ENCODE data around the gene CDYL2. TPM values are rescaled to one million over a fixed set of nuclear protein-coding genes. Genes with fewer than 3 reads are reported as not detected.

CDYL2 gene
- total RNA-seq, 1 experiment from 2014 or later, result 7.6 TPM

DNA sequence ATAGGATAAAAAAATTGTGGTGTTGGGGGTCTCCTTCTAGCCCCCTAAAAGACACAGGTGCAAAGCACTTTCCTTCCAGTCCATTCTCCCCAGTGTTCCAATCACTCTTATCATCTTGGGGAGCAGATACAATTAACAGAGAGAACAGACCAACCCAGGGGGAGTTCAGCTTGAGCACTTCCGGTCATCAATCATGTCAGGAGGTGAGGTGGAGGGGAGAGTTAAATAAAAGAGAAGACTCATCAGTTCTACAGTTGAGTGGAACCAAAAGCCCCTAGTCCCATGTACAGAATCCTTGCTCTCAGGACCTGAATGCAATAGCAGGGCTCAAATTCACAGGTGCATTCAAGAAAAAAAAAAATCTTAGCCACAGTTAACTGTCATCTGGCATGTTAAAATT lies 141.3 kb downstream of the CDYL2 start:
- ChIA-PET POLR2A (ENCODE audit: unreplicated experiment) (no interaction called here), CTCF (no interaction called here)
- intact Hi-C loops (cut with micrococcal nuclease), result no loop called here
- Histone ChIP-seq H3K4me2 (ENCODE audit: low read length) (no peak overlapping the region), H3K79me2 (ENCODE audit: low read length) (no peaks in the 10 kb centered on the region), H3F3A (ENCODE audit: low read length, unreplicated experiment) (no peaks in the 10 kb centered on the region), H4K20me1 (ENCODE audit: low read length) (no peaks in the 10 kb centered on the region), H3K9me3 (ENCODE audit: low read length) (no peaks in the 10 kb centered on the region), H3K27me3 (ENCODE audit: low read length) (no peaks in the 10 kb centered on the region), H3K4me1 (ENCODE audit: insufficient read depth, low read length) (peaks cover 6% of the 10 kb centered on the region; the same call in 1 of the 2 replicates), H3K27ac (ENCODE audit: low read length) (no peak overlapping the region), H3K36me3 (ENCODE audit: low read depth, low read length) (no peaks in the 10 kb centered on the region), H3K9ac (ENCODE audit: low read length) (no peak overlapping the region), H3K4me3 (ENCODE audit: low read length) (no peak overlapping the region), H2AFZ (ENCODE audit: low read length) (no peak overlapping the region), H3K9me2 (replicated peaks; ENCODE audit: low read length) (no peaks in the 10 kb centered on the region)
- DNase-seq (no peak), ATAC-seq (no peak)
- no TSS peak for BruUV-seq (replicated peaks)
- TF ChIP-seq EZH2phosphoT487 (IDR thresholded peaks at IDR 0.05; ENCODE audit: borderline replicate concordance, low read length) (no peak), EZH2 (IDR thresholded peaks at IDR 0.05; ENCODE audit: low read length, unreplicated experiment) (no peak)
- TF ChIP-seq, protein P1, sequence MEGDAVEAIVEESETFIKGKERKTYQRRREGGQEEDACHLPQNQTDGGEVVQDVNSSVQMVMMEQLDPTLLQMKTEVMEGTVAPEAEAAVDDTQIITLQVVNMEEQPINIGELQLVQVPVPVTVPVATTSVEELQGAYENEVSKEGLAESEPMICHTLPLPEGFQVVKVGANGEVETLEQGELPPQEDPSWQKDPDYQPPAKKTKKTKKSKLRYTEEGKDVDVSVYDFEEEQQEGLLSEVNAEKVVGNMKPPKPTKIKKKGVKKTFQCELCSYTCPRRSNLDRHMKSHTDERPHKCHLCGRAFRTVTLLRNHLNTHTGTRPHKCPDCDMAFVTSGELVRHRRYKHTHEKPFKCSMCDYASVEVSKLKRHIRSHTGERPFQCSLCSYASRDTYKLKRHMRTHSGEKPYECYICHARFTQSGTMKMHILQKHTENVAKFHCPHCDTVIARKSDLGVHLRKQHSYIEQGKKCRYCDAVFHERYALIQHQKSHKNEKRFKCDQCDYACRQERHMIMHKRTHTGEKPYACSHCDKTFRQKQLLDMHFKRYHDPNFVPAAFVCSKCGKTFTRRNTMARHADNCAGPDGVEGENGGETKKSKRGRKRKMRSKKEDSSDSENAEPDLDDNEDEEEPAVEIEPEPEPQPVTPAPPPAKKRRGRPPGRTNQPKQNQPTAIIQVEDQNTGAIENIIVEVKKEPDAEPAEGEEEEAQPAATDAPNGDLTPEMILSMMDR (conservative IDR thresholded peaks at IDR 0.05; ENCODE audit: low read depth, low read length), result no peak

DNA sequence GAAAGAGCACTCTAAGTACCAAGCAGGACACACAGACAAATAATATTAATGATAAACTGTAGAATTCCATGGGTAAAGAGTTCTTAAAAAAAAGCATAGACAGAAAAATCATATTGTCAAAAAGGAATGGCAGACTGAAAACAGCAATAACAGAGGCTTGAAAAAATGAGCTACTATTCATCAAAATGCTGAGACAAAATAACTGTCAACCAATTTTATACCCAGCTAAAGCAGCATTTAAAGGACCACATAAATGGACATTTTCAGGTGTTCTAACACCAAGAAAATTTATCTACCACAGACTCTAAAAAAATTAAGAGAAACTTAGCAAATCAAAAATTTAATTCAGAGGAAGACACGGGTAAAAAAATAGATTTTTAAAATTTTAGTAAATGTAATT lies 144.5 kb downstream of the CDYL2 start:
- POLR2A ChIA-PET (ENCODE audit: unreplicated experiment), result no interaction called here
- H4K20me1 ChIP-seq (ENCODE audit: low read length), result no peaks in the 10 kb centered on the region
- intact Hi-C loops (cut with micrococcal nuclease), result no loop called here
- no peaks in the 10 kb centered on the region for H3K79me2 ChIP-seq (ENCODE audit: low read length)
- DNase-seq (no peak), ATAC-seq (no peak)
- H3F3A ChIP-seq (ENCODE audit: low read length, unreplicated experiment), result no peaks in the 10 kb centered on the region
- H3K27me3 ChIP-seq (ENCODE audit: low read length), result no peaks in the 10 kb centered on the region
- no peak overlapping the region for H3K27ac ChIP-seq (ENCODE audit: low read length)
- H3K4me3 ChIP-seq (ENCODE audit: low read length), result no peak overlapping the region
- TF ChIP-seq EZH2 (IDR thresholded peaks at IDR 0.05; ENCODE audit: low read length, unreplicated experiment), result no peak
- no peaks in the 10 kb centered on the region for H3K9me2 ChIP-seq (replicated peaks; ENCODE audit: low read length)
- BruUV-seq (replicated peaks), result no TSS peak
- peaks cover 3% of the 10 kb centered on the region; the same call in 1 of the 2 replicates for H3K4me1 ChIP-seq (ENCODE audit: insufficient read depth, low read length)
- CTCF ChIA-PET, result no interaction called here
- no peaks in the 10 kb centered on the region for H3K36me3 ChIP-seq (ENCODE audit: low read depth, low read length)
- no peak overlapping the region for H3K9ac ChIP-seq (ENCODE audit: low read length)
- H3K9me3 ChIP-seq (ENCODE audit: low read length), result no peaks in the 10 kb centered on the region
- H3K4me2 ChIP-seq (ENCODE audit: low read length), result no peak overlapping the region
- H2AFZ ChIP-seq (ENCODE audit: low read length), result no peak overlapping the region

DNA sequence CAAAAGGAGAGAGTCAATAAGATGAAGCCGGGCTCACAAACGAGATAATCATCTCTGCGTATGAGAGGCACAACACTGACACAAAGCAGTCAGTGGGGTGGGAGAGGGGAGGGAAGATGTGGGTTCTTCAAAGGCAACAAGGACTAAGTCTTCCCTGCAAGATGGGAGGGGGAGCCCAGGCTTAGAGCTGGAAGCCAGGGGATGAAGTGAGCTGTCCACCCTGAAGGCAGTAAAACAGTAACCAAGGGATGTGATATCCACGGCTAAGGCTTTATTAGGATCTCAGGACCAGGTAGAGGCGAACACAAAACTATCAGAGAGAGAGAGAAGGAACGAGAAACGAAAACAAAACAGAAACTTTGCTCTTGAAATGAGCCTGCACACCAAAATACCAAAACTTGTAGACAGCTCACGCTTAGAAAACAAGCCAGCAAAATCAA lies 147.7 kb downstream of the CDYL2 start:
- no peaks in the 10 kb centered on the region for H3K27me3 ChIP-seq (ENCODE audit: low read length)
- ATAC-seq (no peak), DNase-seq (no peak)
- POLR2A ChIA-PET (ENCODE audit: unreplicated experiment), result no interaction called here
- H3K36me3 ChIP-seq (ENCODE audit: low read depth, low read length), result no peaks in the 10 kb centered on the region
- no peak overlapping the region for H2AFZ ChIP-seq (ENCODE audit: low read length)
- CTCF ChIA-PET, result no interaction called here
- no peaks in the 10 kb centered on the region for H3K9me2 ChIP-seq (replicated peaks; ENCODE audit: low read length)
- H3K27ac ChIP-seq (ENCODE audit: low read length), result no peak overlapping the region
- intact Hi-C loops (cut with micrococcal nuclease), result no loop called here
- no peak overlapping the region for H3K4me3 ChIP-seq (ENCODE audit: low read length)
- no peaks in the 10 kb centered on the region for H4K20me1 ChIP-seq (ENCODE audit: low read length)
- H3K4me2 ChIP-seq (ENCODE audit: low read length), result no peak overlapping the region
- H3K9ac ChIP-seq (ENCODE audit: low read length), result no peak overlapping the region
- no peaks in the 10 kb centered on the region for H3K4me1 ChIP-seq (ENCODE audit: insufficient read depth, low read length)
- TF ChIP-seq EZH2 (IDR thresholded peaks at IDR 0.05; ENCODE audit: low read length, unreplicated experiment), result no peak
- no peak for TF ChIP-seq EZH2phosphoT487 (IDR thresholded peaks at IDR 0.05; ENCODE audit: borderline replicate concordance, low read length)
- TF ChIP-seq, protein P1 (conservative IDR thresholded peaks at IDR 0.05; ENCODE audit: low read depth, low read length), result no peak
- no TSS peak for BruUV-seq (replicated peaks)
- no peaks in the 10 kb centered on the region for H3F3A ChIP-seq (ENCODE audit: low read length, unreplicated experiment)
- H3K9me3 ChIP-seq (ENCODE audit: low read length), result no peaks in the 10 kb centered on the region
- no peaks in the 10 kb centered on the region for H3K79me2 ChIP-seq (ENCODE audit: low read length)
